Measurements from ENCODE around the gene CES4A.
"Not testable (repeated sequence)": the region's sequence is repeated elsewhere in the genome, so short reads cannot be mapped to it uniquely, and the experiment has no call there.

CES4A gene

DNA sequence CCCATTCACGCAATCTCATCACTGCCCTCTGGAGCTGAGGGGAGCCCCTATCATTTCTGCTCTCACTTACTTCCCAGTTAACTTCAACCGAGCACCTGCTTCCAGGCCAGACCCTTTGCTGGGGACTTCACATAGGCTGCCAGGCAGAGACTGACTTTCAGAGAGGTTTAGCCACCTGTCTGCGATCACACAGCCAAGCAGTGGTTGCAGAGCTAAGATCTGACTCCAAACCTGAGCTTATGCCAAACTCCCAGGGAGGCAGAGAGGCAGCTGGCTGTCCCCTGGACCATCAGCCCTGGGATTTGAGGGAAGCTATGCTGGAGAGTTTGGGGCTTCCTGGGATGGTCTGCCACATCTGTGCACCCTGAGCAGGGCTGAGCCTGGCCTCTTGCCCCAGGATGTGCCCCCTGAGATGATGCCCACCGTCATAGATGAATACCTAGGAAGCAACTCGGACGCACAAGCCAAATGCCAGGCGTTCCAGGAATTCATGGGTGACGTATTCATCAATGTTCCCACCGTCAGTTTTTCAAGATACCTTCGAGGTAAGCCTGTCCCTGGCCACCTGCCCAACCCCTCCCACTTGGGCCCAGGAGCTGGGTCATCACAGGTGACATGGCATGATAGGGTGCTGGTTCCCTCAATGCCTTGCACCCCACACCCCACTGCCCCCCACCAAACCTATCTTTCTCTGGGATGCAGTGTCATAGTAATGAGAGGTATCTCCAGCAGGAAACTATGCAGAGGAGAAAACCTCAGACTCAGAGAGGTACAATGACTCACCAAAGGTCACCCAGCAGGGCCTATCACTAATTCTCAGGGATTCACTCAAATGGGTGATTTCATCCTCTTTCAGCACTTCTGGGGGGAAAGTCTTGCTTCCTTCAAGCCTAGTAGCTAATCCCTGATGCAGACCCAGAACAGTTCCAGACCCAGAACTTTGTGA, 17.3 kb upstream of the CES4A start:
- no peak overlapping the region for H3K27ac ChIP-seq (ENCODE audit: low read depth, low read length)
- peaks cover 0 to 9% (median 3%) of the 10 kb centered on the region in 5 donors for H3K27me3 ChIP-seq (ENCODE audit: control insufficient read depth in 5 of 5, insufficient read depth in 4 of 5, low read length in 5 of 5)
- H3K4me1 ChIP-seq (ENCODE audit: control insufficient read depth in 5 of 5, insufficient read depth in 5 of 5, low read length in 5 of 5) = no peaks in the 10 kb centered on the region
- H3K9ac ChIP-seq (ENCODE audit: low read length in 5 of 5) = no peak overlapping the region
- H3K4me3 ChIP-seq (ENCODE audit: low read depth in 1 of 5, low read length in 5 of 5) = no peak overlapping the region
- no peaks in the 10 kb centered on the region for H3K36me3 ChIP-seq (ENCODE audit: control insufficient read depth in 5 of 5, insufficient read depth in 5 of 5, low read length in 5 of 5)
- no peaks in the 10 kb centered on the region for H3K9me3 ChIP-seq (ENCODE audit: control insufficient read depth in 5 of 5, low read length in 5 of 5)

DNA sequence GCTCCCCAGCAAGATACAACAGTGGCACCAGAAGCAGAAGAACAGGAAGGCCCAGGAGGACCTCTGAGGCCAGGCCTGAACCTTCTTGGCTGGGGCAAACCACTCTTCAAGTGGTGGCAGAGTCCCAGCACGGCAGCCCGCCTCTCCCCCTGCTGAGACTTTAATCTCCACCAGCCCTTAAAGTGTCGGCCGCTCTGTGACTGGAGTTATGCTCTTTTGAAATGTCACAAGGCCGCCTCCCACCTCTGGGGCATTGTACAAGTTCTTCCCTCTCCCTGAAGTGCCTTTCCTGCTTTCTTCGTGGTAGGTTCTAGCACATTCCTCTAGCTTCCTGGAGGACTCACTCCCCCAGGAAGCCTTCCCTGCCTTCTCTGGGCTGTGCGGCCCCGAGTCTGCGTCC, 15.4 kb upstream of the CES4A start:
- Histone ChIP-seq H3K36me3 (ENCODE audit: control insufficient read depth in 5 of 5, insufficient read depth in 5 of 5, low read length in 5 of 5) (no peaks in the 10 kb centered on the region), H3K4me1 (ENCODE audit: control insufficient read depth in 5 of 5, insufficient read depth in 5 of 5, low read length in 5 of 5) (peaks cover 0 to 6% (median 0%) of the 10 kb centered on the region in 5 donors), H3K27me3 (ENCODE audit: control insufficient read depth in 5 of 5, insufficient read depth in 4 of 5, low read length in 5 of 5) (peaks cover 0 to 9% (median 3%) of the 10 kb centered on the region in 5 donors), H3K9ac (ENCODE audit: low read length in 5 of 5) (no peak overlapping the region), H3K27ac (ENCODE audit: low read depth, low read length) (no peak overlapping the region), H3K9me3 (ENCODE audit: control insufficient read depth in 5 of 5, low read length in 5 of 5) (no peaks in the 10 kb centered on the region), H3K4me3 (ENCODE audit: low read depth in 1 of 5, low read length in 5 of 5) (no peak overlapping the region)

- Histone ChIP-seq H3K27ac (ENCODE audit: low read depth, low read length) (no peak overlapping the region), H3K9me3 (ENCODE audit: control insufficient read depth in 5 of 5, low read length in 5 of 5) (no peaks in the 10 kb centered on the region), H3K27me3 (ENCODE audit: control insufficient read depth in 5 of 5, insufficient read depth in 4 of 5, low read length in 5 of 5) (peaks cover 0 to 9% (median 3%) of the 10 kb centered on the region in 5 donors), H3K4me3 (ENCODE audit: low read depth in 1 of 5, low read length in 5 of 5) (no peak overlapping the region), H3K9ac (ENCODE audit: low read length in 5 of 5) (no peak overlapping the region), H3K4me1 (ENCODE audit: control insufficient read depth in 5 of 5, insufficient read depth in 5 of 5, low read length in 5 of 5) (peaks cover 0 to 12% (median 0%) of the 10 kb centered on the region in 5 donors), H3K36me3 (ENCODE audit: control insufficient read depth in 5 of 5, insufficient read depth in 5 of 5, low read length in 5 of 5) (no peaks in the 10 kb centered on the region)
Measured at GRCh38 chr16:66973716-66974115, 14.7 kb upstream of the CES4A start.

DNA sequence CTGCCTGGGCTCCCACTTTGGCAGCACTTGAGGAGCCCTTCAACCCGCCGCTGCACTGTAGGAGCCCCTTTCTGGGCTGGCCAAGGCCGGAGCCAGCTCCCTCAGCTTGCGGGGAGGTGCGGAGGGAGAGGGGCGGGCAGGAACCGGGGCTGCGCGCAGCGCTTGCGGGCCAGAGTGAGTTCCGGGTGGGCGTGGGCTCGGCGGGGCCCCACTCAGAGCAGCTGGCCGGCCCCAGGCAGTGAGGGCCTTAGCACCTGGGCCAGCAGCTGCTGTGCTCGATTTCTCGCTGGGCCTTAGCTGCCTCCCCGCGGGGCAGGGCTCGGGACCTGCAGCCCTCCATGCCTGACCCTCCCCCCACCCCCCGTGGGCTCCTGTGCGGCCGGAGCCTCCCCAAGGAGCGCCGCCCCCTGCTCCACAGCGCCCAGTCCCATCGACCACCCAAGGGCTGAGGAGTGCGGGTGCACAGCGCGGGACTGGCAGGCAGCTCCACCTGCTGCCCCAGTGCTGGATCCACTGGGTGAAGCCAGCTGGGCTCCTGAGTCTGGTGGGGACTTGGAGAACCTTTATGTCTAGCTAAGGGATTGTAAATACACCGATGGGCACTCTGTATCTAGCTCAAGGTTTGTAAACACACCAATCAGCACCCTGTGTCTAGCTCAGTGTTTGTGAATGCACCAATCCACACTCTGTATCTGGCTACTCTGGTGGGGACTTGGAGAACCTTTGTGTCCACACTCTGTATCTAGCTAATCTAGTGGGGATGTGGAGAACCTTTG, 14.0 kb upstream of the CES4A start:
- H3K9ac ChIP-seq (ENCODE audit: low read length in 5 of 5); H3K4me3 ChIP-seq (ENCODE audit: low read depth in 1 of 5, low read length in 5 of 5); H3K27ac ChIP-seq (ENCODE audit: low read depth, low read length); H3K36me3 ChIP-seq (ENCODE audit: control insufficient read depth in 5 of 5, insufficient read depth in 5 of 5, low read length in 5 of 5); H3K9me3 ChIP-seq (ENCODE audit: control insufficient read depth in 5 of 5, low read length in 5 of 5); H3K27me3 ChIP-seq (ENCODE audit: control insufficient read depth in 5 of 5, insufficient read depth in 4 of 5, low read length in 5 of 5): not testable (repeated sequence)
- peaks cover 0 to 18% (median 4%) of the 10 kb centered on the region in 5 donors for H3K4me1 ChIP-seq (ENCODE audit: control insufficient read depth in 5 of 5, insufficient read depth in 5 of 5, low read length in 5 of 5)

DNA sequence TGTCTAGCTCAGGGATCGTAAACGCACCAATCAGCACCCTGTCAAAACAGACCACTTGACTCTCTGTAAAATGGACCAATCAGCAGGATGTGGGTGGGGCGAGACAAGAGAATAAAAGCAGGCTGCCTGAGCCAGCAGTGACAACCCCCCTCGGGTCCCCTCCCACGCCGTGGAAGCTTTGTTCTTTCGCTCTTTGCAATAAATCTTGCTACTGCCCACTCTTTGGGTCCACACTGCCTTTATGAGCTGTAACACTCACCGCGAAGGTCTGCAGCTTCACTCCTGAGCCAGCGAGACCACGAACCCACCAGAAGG, 13.5 kb upstream of the CES4A start:
- H3K36me3 ChIP-seq (ENCODE audit: control insufficient read depth in 5 of 5, insufficient read depth in 5 of 5, low read length in 5 of 5); H3K9me3 ChIP-seq (ENCODE audit: control insufficient read depth in 5 of 5, low read length in 5 of 5); H3K9ac ChIP-seq (ENCODE audit: low read length in 5 of 5); H3K27me3 ChIP-seq (ENCODE audit: control insufficient read depth in 5 of 5, insufficient read depth in 4 of 5, low read length in 5 of 5); H3K27ac ChIP-seq (ENCODE audit: low read depth, low read length); H3K4me3 ChIP-seq (ENCODE audit: low read depth in 1 of 5, low read length in 5 of 5): not testable (repeated sequence)
- peaks cover 0 to 22% (median 5%) of the 10 kb centered on the region in 5 donors for H3K4me1 ChIP-seq (ENCODE audit: control insufficient read depth in 5 of 5, insufficient read depth in 5 of 5, low read length in 5 of 5)

DNA sequence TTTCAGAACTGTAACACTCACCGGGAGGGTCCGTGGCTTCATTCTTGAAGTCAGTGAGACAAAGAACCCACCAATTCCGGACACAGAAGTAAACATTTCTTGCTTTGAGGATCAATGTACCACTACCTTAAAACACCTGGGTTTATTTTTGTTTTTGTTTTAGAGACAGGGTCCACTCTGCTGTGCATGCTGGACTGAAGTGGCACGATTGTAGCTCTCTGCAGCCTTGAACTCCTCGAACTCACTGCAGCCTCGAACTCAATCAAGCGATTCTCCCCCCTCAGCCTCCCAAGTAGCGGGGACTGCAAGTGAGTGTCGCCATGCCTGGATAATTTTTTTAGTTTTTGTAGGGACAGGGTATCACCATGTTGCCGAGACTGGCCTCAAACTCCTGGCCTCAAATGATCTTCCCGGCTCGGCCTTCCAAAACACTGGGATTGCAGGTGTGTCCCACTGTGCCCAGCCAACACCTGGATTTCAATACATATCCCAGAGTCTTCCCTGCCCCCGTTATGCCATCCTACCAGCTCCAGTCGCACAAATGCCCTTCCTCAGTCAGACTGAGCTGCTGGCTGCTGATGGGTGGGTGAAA, 13.0 kb upstream of the CES4A start:
- H3K4me1 ChIP-seq (ENCODE audit: control insufficient read depth in 5 of 5, insufficient read depth in 5 of 5, low read length in 5 of 5) = peaks cover 0 to 22% (median 5%) of the 10 kb centered on the region in 5 donors
- H3K27me3 ChIP-seq (ENCODE audit: control insufficient read depth in 5 of 5, insufficient read depth in 4 of 5, low read length in 5 of 5) = peaks cover 0 to 9% (median 3%) of the 10 kb centered on the region in 5 donors
- no peak overlapping the region for H3K9ac ChIP-seq (ENCODE audit: low read length in 5 of 5)
- H3K4me3 ChIP-seq (ENCODE audit: low read depth in 1 of 5, low read length in 5 of 5) = no peak overlapping the region
- no peak overlapping the region for H3K27ac ChIP-seq (ENCODE audit: low read depth, low read length)
- no peaks in the 10 kb centered on the region for H3K36me3 ChIP-seq (ENCODE audit: control insufficient read depth in 5 of 5, insufficient read depth in 5 of 5, low read length in 5 of 5)
- no peaks in the 10 kb centered on the region for H3K9me3 ChIP-seq (ENCODE audit: control insufficient read depth in 5 of 5, low read length in 5 of 5)

DNA sequence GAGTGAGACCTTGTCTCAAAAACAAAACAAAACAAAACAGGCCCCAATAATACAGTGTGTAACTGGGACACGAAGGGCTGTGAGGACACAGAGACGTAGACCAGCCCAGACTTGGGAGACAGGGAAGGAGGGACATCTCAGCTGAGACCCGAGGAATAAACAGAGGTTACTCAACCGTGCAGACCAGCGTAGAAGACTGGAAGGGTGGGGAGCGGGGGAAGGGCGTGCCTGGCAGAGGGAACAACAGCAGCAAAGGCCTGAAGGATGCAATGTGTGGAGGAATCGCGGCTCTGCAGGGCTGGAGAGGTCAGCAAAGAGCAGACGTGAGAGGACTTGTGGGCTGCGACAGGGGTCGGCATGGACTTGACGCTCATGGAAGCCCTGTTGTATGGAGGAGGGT, 11.6 kb upstream of the CES4A start:
- Histone ChIP-seq H3K36me3 (ENCODE audit: control insufficient read depth in 5 of 5, insufficient read depth in 5 of 5, low read length in 5 of 5) (no peaks in the 10 kb centered on the region), H3K27me3 (ENCODE audit: control insufficient read depth in 5 of 5, insufficient read depth in 4 of 5, low read length in 5 of 5) (peaks cover 0 to 9% (median 3%) of the 10 kb centered on the region in 5 donors), H3K27ac (ENCODE audit: low read depth, low read length) (no peak overlapping the region), H3K4me1 (ENCODE audit: control insufficient read depth in 5 of 5, insufficient read depth in 5 of 5, low read length in 5 of 5) (peaks cover 0 to 22% (median 5%) of the 10 kb centered on the region in 5 donors), H3K9me3 (ENCODE audit: control insufficient read depth in 5 of 5, low read length in 5 of 5) (no peaks in the 10 kb centered on the region), H3K9ac (ENCODE audit: low read length in 5 of 5) (no peak overlapping the region), H3K4me3 (ENCODE audit: low read depth in 1 of 5, low read length in 5 of 5) (no peak overlapping the region)

DNA sequence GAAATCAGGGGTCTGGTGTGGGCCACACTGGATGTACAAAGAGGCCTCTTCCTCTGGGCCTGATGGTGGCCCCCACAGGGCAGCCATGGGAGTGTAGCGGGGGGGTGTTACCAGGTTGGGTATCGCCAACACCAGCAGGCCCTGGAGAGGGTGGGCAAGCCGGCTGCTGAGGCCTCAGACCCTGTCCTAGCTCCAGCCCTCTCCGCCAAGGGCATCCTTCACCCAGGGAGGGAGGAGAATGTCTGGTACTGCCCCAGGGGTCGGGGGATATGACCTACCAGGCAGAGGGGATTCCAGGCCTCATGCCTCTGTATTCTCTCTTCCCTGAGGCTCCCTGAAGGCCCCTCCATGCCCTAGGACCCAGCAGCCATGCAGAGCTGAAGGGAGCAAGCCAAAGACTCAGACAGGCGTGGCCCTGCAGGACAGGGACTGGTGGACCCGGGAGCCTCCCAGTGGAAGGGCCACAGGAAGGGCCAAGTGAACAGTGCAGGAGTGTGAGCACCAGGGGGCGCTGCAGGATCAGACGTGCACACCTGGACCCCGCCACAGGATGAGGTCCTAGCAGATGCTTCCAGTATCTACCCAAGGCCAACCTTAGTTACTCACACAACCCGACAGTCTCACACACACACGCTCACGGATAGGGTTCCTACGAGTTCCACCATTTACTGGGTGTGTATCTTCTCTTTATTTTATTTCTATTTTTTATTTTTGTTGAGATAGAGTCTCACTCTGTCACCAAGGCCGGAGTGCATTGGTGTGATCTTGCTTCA, 10.9 kb upstream of the CES4A start:
- no peaks in the 10 kb centered on the region for H3K36me3 ChIP-seq (ENCODE audit: control insufficient read depth in 5 of 5, insufficient read depth in 5 of 5, low read length in 5 of 5)
- H3K4me1 ChIP-seq (ENCODE audit: control insufficient read depth in 5 of 5, insufficient read depth in 5 of 5, low read length in 5 of 5) = peaks cover 0 to 22% (median 5%) of the 10 kb centered on the region in 5 donors
- peaks cover 0 to 9% (median 3%) of the 10 kb centered on the region in 5 donors for H3K27me3 ChIP-seq (ENCODE audit: control insufficient read depth in 5 of 5, insufficient read depth in 4 of 5, low read length in 5 of 5)
- H3K9me3 ChIP-seq (ENCODE audit: control insufficient read depth in 5 of 5, low read length in 5 of 5) = no peaks in the 10 kb centered on the region
- H3K9ac ChIP-seq (ENCODE audit: low read length in 5 of 5) = no peak overlapping the region
- no peak overlapping the region for H3K4me3 ChIP-seq (ENCODE audit: low read depth in 1 of 5, low read length in 5 of 5)
- H3K27ac ChIP-seq (ENCODE audit: low read depth, low read length) = no peak overlapping the region

DNA sequence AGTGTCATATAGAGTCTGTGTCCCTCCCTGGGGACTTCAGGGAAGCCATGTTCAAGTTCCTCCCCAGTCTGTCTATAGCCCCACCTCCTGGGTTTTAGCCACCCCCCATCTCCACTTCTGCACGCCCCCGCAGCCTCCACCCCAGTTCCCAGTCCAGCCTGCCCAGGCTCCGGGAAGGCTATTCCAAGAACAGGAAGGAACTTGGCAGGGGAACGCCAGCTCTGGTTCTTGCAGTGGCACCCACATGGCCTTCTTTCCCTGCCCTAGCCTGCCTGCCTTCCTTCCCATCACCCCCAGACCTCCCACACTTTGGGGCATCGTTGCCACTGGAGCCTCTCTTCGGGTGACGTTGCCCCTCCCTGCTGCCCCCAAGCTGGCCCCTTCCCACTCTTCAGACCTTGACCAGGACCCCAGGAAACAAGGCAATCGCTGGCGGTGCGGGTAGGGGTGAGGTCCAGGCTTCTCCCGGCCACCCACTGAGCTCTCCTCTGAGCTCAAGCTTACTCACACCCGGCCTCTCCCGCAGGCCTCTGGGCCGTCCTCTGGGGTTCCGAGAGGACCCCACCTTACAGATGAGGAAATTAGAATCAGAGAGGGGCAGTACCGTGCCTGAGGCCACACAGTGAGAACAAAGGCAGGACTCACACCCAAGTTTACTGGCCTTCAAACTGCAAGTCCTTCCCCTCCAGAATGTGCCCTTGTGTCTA, 9.2 kb upstream of the CES4A start:
- Histone ChIP-seq H3K9ac (ENCODE audit: low read length in 5 of 5) (no peak overlapping the region), H3K4me3 (ENCODE audit: low read depth in 1 of 5, low read length in 5 of 5) (no peak overlapping the region), H3K4me1 (ENCODE audit: control insufficient read depth in 5 of 5, insufficient read depth in 5 of 5, low read length in 5 of 5) (peaks cover 0 to 22% (median 5%) of the 10 kb centered on the region in 5 donors), H3K27me3 (ENCODE audit: control insufficient read depth in 5 of 5, insufficient read depth in 4 of 5, low read length in 5 of 5) (peaks cover 0 to 4% (median 2%) of the 10 kb centered on the region in 5 donors), H3K27ac (ENCODE audit: low read depth, low read length) (no peak overlapping the region), H3K36me3 (ENCODE audit: control insufficient read depth in 5 of 5, insufficient read depth in 5 of 5, low read length in 5 of 5) (no peaks in the 10 kb centered on the region), H3K9me3 (ENCODE audit: control insufficient read depth in 5 of 5, low read length in 5 of 5) (no peaks in the 10 kb centered on the region)

All from subcutaneous abdominal adipose tissue (tissue), 5 donors.